HCT116 (cell line): ENCODE data around the gene CNOT10. TPM values are rescaled to one million over a fixed set of nuclear protein-coding genes. Genes with fewer than 3 reads are reported as not detected.
"Not testable (repeated sequence)": the region's sequence is repeated elsewhere in the genome, so short reads cannot be mapped to it uniquely, and the experiment has no call there.

Experiments used
- ATAC-seq: fragments of 200-7000 bp; cut with Tn5 transposase; 2 replicates; pipeline ENCODE4 v1.9.1; 2020; ENCODE audit warnings: mild to moderate bottlenecking, moderate library complexity
- BruUV-seq: library from RNA; stranded (reverse); fragments of 400-500 nt; replicated peaks from 2 replicates; lab custom pipeline; 2021; lab: Mats Ljungman, UMichigan
- CTCF ChIA-PET: fragments of 300-600 bp; sonication (Branson Sonifier 250); formaldehyde crosslinking; loops from one replicate; lab custom pipeline; 2021; ENCODE audit warnings: antibody characterized with exemption; lab: Charles Lee
- POLR2A ChIA-PET: fragments of 300-600, 350-600 bp; sonication (Branson Sonifier 250); formaldehyde crosslinking; loops from one replicate; lab custom pipeline; 2021; ENCODE audit warnings: antibody characterized with exemption; lab: Charles Lee
- RAD21 ChIA-PET, 2 experiments: fragments of 300-600 bp; sonication (Branson Sonifier 250); formaldehyde crosslinking; loops; one replicate each; lab custom pipeline; 2023; ENCODE audit warnings: low total read pairs in 2 of 2; ENCODE audit not compliant: uncharacterized antibody in 2 of 2, unreplicated experiment in 2 of 2, low non-redundant PET in 1 of 2; lab: Charles Lee
- DNase-seq: peaks from one replicate; pipeline ENCODE4 v3.0.0-alpha.2; 2010; ENCODE audit warnings: low read depth, low spot score
- H2AFZ ChIP-seq: fragments of 200-600 bp; shearing (Covaris generic), sonication (generic); 2 replicates; pipeline ENCODE4 v1.6.1; 2017; ENCODE audit warnings: low read depth, mixed run types, mixed read lengths, antibody characterized with exemption, low read length; ENCODE audit not compliant: poor library complexity, severe bottlenecking
- H3K27ac ChIP-seq: 2 replicates; pipeline ENCODE4 v1.5.1; 2012; ENCODE audit warnings: low read depth, low read length
- H3K27me3 ChIP-seq: fragments of 200-600 bp; sonication (generic); 2 replicates; pipeline ENCODE4 v1.6.1; 2016; ENCODE audit warnings: mixed run types, low read length, mixed read lengths; ENCODE audit not compliant: insufficient read depth
- H3K36me3 ChIP-seq, 2 experiments: fragments of 200-500 bp in 1 of 2; fragments of 200-600 bp in 1 of 2; sonication (Bioruptor generic) in 1 of 2; sonication (generic) in 1 of 2; 2 replicates each; pipeline versions ENCODE4 v1.5.1 to v1.6.1; 2014 to 2016; ENCODE audit warnings: low read length in 2 of 2, inconsistent platforms in 1 of 2, mixed read lengths in 1 of 2, mixed run types in 1 of 2; ENCODE audit not compliant: insufficient read depth in 2 of 2, control insufficient read depth in 1 of 2
- H3K4me1 ChIP-seq, 2 experiments: fragments of 200-600 bp in 1 of 2; sonication (generic) in 1 of 2; 2 replicates each; pipeline versions ENCODE4 v1.5.1 to v1.6.1; 2012 to 2017; ENCODE audit warnings: low read length in 2 of 2, inconsistent platforms in 1 of 2, mild to moderate bottlenecking in 1 of 2, mixed read lengths in 1 of 2, mixed run types in 1 of 2, moderate library complexity in 1 of 2; ENCODE audit not compliant: insufficient read depth in 2 of 2, control insufficient read depth in 1 of 2
- H3K4me2 ChIP-seq: fragments of 200-600 bp; sonication (generic); 2 replicates; pipeline ENCODE4 v1.6.1; 2017; ENCODE audit warnings: mixed run types, low read length, mixed read lengths
- H3K4me3 ChIP-seq, 2 experiments: fragments of 200-600 bp in 1 of 2; sonication (generic) in 1 of 2; replicated peaks in 1 of 2; 2 replicates each; pipeline ENCODE4 v1.5.1; 2011 to 2016; ENCODE audit warnings: low read length in 2 of 2, control low read depth in 1 of 2, low read depth in 1 of 2, mild to moderate bottlenecking in 1 of 2, mixed read lengths in 1 of 2, mixed run types in 1 of 2
- H3K79me2 ChIP-seq: fragments of 200-600 bp; sonication (generic); 2 replicates; pipeline ENCODE4 v1.6.1; 2017; ENCODE audit warnings: mild to moderate bottlenecking, mixed run types, low read length, moderate library complexity, mixed read lengths; ENCODE audit not compliant: insufficient read depth
- H3K9ac ChIP-seq: fragments of 200-600 bp; sonication (generic); 2 replicates; pipeline ENCODE4 v1.6.1; 2016; ENCODE audit warnings: low read length, mixed read lengths
- H3K9me2 ChIP-seq: fragments of 200-600 bp; sonication (generic), shearing (Covaris generic); 2 replicates; pipeline ENCODE4 v1.6.1; 2017; ENCODE audit warnings: mixed run types, mild to moderate bottlenecking, moderate library complexity; ENCODE audit not compliant: insufficient read depth
- H3K9me3 ChIP-seq, 2 experiments: fragments of 200-500 bp in 1 of 2; fragments of 200-600 bp in 1 of 2; sonication (Bioruptor generic) in 1 of 2; sonication (generic) in 1 of 2; 2 replicates each; pipeline ENCODE4 v1.6.1; 2014 to 2017; ENCODE audit warnings: low read length in 2 of 2, mixed read lengths in 2 of 2, inconsistent platforms in 1 of 2, low read depth in 1 of 2, mild to moderate bottlenecking in 1 of 2, mixed run types in 1 of 2, moderate library complexity in 1 of 2; ENCODE audit not compliant: control insufficient read depth in 1 of 2, insufficient read depth in 1 of 2
- H4K20me1 ChIP-seq: fragments of 200-600 bp; sonication (generic), shearing (Covaris generic); 2 replicates; pipeline ENCODE4 v1.6.1; 2017; ENCODE audit warnings: mixed run types, mild to moderate bottlenecking, moderate library complexity; ENCODE audit not compliant: insufficient read depth
- CEBPB ChIP-seq: IDR thresholded peaks from 2 replicates; pipeline ENCODE4 v1.6.1; 2012; ENCODE audit warnings: low read depth
- CTCF ChIP-seq, 3 experiments: fragments of 200-600 bp in 1 of 3; sonication (generic) in 1 of 3; IDR thresholded peaks in 2 of 3; conservative IDR thresholded peaks in 1 of 3; 2 replicates each; pipeline ENCODE4 v1.5.1; 2012 to 2017; ENCODE audit warnings: low read depth in 2 of 3, low read length in 2 of 3, antibody characterized with exemption in 1 of 3, borderline replicate concordance in 1 of 3, control low read depth in 1 of 3, mild to moderate bottlenecking in 1 of 3, mixed read lengths in 1 of 3, mixed run types in 1 of 3, moderate library complexity in 1 of 3; ENCODE audit not compliant: insufficient read depth in 1 of 3
- ELF1 ChIP-seq: IDR thresholded peaks from 2 replicates; pipeline ENCODE4 v1.6.1; 2012; ENCODE audit warnings: low read depth, borderline replicate concordance
- EZH2 ChIP-seq: fragments of 200-600 bp; sonication (generic); IDR thresholded peaks from 2 replicates; pipeline ENCODE4 v1.6.1; 2017; ENCODE audit warnings: antibody characterized with exemption, mixed run types
- FOSL1 ChIP-seq: IDR thresholded peaks from 2 replicates; pipeline ENCODE4 v1.6.1; 2012; ENCODE audit warnings: low read depth
- MAX ChIP-seq: IDR thresholded peaks from 2 replicates; pipeline ENCODE4 v1.6.1; 2012
- RAD21 ChIP-seq: IDR thresholded peaks from 2 replicates; pipeline ENCODE4 v1.6.1; 2012; ENCODE audit warnings: low read depth, mild to moderate bottlenecking
- SIN3A ChIP-seq: IDR thresholded peaks from 2 replicates; pipeline ENCODE4 v1.6.1; 2012; ENCODE audit warnings: low read depth
- TCF7L2 ChIP-seq: IDR thresholded peaks from 2 replicates; pipeline ENCODE4 v1.7.0; 2011; ENCODE audit warnings: borderline replicate concordance, inconsistent platforms; ENCODE audit not compliant: insufficient read depth, insufficient read length; ENCODE audit errors: extremely low read depth
- YY1 ChIP-seq: IDR thresholded peaks from 2 replicates; pipeline ENCODE4 v1.6.1; 2011; ENCODE audit warnings: low read length, low read depth, moderate library complexity, mild to moderate bottlenecking; ENCODE audit not compliant: insufficient replicate concordance; ENCODE audit errors: extremely low read depth
- intact Hi-C: fragments of 100-400 bp; cut with micrococcal nuclease; formaldehyde crosslinking; loops from 2 replicates; pipeline ENCODE4 v1.10.0; 2022
- total RNA-seq: library from RNA; stranded (reverse); gene quantifications from one replicate; pipeline ENCODE4 v1.2.1, GENCODE V29; 2021; ENCODE audit not compliant: unreplicated experiment

Gene CNOT10
- total RNA-seq, 1 experiment from 2014 or later = 47.4 TPM

- no peak for TF ChIP-seq YY1
- no peak for TF ChIP-seq SIN3A
- no peak for TF ChIP-seq MAX
- TF ChIP-seq ELF1 = no peak
- no peak for TF ChIP-seq RAD21
- no peak for TF ChIP-seq EZH2
- no peak for TF ChIP-seq TCF7L2
- no peak for TF ChIP-seq FOSL1
- TF ChIP-seq, all 23 proteins: peak for 0
Observed at GRCh38 chr3:32662647-32663046, 22.3 kb upstream of the CNOT10 start (continued).

- H2AFZ ChIP-seq = peak overlapping the region; percentile 94
- H4K20me1 ChIP-seq, H3K4me3 ChIP-seq, H3K79me2 ChIP-seq, H3K36me3 ChIP-seq, H3K27me3 ChIP-seq: not testable (repeated sequence)
- DNase-seq = peak; percentile 32
- TF ChIP-seq CEBPB = peak; percentile 71
- TF ChIP-seq RAD21 = peak; percentile 81
- peak; percentile 28 to 72 (median 35); a peak in 4 of 6 replicates for TF ChIP-seq CTCF (IDR thresholded peaks at IDR 0.05 in 2 of 3, conservative IDR thresholded peaks at IDR 0.05 in 1 of 3; ENCODE audit: borderline replicate concordance in 1 of 3, insufficient read depth in 1 of 3, low read depth in 2 of 3, low read length in 2 of 3)
- TF ChIP-seq, all 23 proteins: peak for 3; not testable (repeated sequence) for 20
- intact Hi-C loops = loop anchor here (1.0 kb wide), 2 partner anchors 154 to 289 kb away; no protein-coding TSS in a partner anchor
- not testable (repeated sequence) for BruUV-seq, H3K4me1 ChIP-seq, H3K27ac ChIP-seq, H3K9ac ChIP-seq, H3K9me2 ChIP-seq, H3K4me2 ChIP-seq, H3K9me3 ChIP-seq
- ChIA-PET POLR2A (interaction anchor here (0.5 kb wide), 1 partner anchor 148 kb away, joined by 4 read pairs; no protein-coding TSS in a partner anchor), RAD21 (interaction anchor here in 1 of 2 experiments (0.6 kb wide), 1 partner anchor 298 kb away, joined by 3 read pairs; no protein-coding TSS in a partner anchor), CTCF (interaction anchor here (0.6 to 1.1 kb wide), 5 partner anchors 21 to 289 kb away, joined by 3 to 12 read pairs (median 5); partner anchors contain the start of gene CNOT10)
- peak; percentile 93 for ATAC-seq
Observed at GRCh38 chr3:32664630-32665075, 20.3 kb upstream of the CNOT10 start.
